ENCODE results near the gene CDH19. TPM values are rescaled to one million over a fixed set of nuclear protein-coding genes. Genes with fewer than 3 reads are reported as not detected.

Gene CDH19, protein sequence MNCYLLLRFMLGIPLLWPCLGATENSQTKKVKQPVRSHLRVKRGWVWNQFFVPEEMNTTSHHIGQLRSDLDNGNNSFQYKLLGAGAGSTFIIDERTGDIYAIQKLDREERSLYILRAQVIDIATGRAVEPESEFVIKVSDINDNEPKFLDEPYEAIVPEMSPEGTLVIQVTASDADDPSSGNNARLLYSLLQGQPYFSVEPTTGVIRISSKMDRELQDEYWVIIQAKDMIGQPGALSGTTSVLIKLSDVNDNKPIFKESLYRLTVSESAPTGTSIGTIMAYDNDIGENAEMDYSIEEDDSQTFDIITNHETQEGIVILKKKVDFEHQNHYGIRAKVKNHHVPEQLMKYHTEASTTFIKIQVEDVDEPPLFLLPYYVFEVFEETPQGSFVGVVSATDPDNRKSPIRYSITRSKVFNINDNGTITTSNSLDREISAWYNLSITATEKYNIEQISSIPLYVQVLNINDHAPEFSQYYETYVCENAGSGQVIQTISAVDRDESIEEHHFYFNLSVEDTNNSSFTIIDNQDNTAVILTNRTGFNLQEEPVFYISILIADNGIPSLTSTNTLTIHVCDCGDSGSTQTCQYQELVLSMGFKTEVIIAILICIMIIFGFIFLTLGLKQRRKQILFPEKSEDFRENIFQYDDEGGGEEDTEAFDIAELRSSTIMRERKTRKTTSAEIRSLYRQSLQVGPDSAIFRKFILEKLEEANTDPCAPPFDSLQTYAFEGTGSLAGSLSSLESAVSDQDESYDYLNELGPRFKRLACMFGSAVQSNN
- 1.2 and 1.7 TPM in 2 replicates for total RNA-seq

GRCh38 chr18:66603941-66604627 lies at the start of gene CDH19:
Gene CDH19 (minus strand): TSS chr18:66604090. CDS start chr18:66572204, 31,886 bp downstream.

Data from aortic smooth muscle cell (primary cell).